ENCODE data around the gene ATXN7L2.

The ATXN7L2 gene

DNA sequence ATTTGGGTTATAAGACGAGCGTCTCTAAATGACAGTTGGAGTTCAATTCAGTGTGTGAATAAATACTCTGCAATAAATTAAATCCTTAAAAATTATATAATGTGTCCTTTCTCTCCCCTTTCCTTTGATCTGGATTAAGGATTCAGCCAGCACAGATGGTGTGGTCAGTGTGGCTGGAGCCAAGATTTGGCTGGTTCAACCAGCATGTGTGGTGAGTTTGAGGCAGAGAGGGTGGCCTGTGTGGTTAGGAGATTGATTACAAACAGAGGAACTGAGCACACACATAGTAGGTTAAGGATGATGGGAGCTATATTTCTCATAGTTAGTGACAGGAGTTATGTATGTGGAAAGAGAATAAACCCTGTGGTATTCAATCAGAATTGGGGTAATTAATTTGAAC, 40.0 kb downstream of the ATXN7L2 start:
- no peak for DNase-seq (ENCODE audit: low read depth)

DNA sequence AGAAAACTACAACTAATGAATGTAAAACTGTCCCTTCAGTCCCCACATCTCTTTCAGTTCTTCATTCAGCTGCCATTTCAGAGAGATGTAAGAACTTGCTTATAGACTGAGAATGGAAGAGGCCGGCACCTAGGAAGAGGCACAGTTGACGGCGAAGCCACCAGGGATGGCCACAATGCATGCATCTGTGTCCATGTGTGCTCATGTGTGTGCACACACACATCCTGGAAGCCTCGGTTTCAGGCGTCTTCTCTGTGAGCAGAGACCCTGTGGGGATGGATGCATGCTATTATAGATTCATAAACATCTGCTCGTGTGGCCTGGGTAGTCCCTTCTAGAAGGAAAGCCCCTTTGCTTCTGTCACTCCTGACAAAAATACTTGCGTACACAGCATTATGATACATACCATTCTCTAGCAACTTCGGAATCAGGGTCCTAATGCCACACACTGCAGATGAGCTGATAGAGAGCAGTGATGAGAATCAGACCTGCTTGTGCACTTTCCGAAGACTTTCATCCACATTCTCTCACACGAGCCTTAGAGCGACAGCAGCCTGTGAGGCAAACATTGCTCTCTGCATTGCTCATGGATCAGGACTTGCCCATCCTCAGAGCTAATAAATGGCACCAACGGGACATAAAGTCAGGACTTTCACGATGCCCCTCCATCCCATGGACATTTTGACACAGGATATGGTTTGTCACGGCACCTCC, 43.5 kb downstream of the ATXN7L2 start:
- no peak for DNase-seq (ENCODE audit: low read depth)

DNA sequence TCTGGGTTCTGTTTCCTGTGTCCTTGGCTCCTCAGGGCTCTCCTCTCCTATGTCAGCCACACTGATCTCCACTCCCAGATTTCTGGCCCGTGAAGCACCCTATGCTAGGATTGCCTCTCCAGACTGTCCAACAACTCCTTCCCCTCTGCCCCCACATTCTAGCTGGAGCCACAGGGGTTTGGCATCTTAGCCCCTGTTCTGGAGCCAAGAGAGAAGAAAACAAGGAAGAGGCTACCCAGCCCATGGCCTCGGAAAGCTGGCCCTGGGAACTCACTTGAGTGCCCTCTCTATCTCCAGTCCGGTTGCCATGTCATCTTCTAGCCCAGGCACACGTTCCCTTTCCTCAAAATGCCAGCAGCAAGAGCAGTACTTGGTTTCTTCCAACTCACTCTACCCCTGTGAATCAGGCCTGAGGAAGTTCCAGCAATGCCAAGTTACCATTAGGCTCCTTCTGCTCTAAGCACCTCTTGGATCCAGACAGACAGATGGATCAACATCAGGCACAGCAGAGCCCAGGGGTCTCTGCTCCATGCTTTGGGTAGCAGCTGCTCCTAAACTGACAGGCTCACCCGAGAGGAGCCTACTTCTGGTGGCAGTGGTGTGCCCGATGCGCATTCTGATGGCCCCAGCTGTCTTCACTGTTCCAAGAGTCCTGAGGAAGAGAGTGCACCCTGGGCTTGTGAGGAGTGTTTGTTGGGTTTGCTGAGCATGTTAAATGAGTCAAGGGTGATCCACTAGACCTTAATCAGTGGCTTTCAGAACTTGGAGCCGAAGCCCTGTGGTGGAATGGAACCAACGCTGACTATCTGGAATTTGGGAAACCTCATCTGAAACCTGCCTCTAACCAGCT, 44.4 kb downstream of the ATXN7L2 start:
- no peak for DNase-seq (ENCODE audit: low read depth)

DNA sequence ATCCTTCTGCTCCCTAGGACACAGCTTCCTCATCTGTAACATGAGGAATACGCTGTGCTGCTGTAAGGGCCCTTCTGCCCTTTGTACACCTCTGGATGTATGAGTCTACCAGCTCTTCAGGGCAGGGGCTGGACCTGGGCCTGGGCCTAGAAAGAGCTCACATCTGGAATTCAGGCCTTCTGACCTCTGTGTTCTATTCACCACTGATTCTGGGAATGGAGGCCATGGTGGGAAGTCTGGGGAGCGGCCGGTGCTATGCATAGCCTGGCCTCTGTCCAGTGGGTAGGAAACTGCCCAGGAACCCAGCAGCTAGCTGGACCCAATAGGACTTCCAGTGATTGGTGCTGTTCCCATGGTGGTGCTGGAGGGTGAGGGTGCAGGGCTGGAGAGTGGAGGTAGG, 45.0 kb downstream of the ATXN7L2 start:
- no peak for DNase-seq (ENCODE audit: low read depth)

DNA sequence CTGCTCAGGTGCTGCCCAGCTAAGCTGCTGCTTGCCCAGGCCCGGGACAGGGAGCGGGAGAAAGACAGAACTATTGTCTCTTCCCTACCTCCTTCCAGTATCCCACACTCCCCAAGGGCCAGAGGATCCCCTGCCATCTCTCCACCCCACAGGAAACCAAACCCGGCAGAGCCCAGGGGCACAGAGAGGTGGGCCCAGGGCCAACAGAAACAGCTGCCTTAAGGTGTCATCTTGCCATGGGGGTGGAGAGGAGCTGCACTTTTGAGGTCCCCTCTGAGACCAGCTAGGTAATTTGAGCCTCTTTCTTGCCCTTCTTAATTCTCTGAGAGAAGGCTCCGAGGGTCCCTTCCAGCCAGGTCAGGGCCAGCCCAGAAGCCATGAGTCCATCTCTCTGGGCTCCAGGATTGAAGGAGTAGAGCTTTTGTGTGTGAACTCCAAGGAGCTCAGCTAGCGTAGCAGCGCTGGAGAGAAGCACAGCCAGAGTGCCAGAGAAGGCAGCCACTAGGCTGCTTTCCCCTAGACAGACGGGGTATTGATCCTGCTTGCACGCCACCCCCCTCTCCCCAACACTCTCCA, 46.3 kb downstream of the ATXN7L2 start:
- DNase-seq (ENCODE audit: low read depth): no peak

DNA sequence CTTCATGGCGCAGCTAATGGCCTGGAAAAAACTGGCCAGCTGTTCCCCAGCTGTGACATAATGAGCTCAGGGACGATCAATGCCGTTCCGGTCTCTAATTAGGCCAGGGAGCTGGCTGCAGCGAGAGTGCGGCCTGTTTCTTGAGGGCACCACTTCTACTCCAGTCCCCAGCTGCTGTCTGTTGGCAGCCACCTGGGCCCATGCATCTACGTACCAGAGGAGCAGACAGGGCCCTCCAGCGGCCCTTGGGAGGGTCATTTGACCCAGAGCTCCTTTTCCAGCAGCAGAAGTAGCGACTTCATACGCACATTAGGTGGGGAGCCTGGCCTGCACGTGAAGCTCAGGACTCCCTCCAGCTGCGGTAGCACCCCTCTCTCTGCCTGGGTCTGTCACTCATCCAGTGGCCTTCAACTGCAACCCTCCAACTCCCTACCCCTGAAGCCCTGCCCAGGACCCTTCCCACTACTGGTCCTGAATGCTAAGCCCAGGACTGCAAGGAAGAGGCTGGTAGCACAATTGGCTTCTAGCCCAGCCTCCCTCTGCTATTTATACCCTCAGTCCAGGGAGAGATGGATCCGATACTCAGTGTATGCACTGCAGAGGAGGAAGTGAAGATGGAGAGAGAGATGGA, 46.9 kb downstream of the ATXN7L2 start:
- no peak for DNase-seq (ENCODE audit: low read depth)

DNA sequence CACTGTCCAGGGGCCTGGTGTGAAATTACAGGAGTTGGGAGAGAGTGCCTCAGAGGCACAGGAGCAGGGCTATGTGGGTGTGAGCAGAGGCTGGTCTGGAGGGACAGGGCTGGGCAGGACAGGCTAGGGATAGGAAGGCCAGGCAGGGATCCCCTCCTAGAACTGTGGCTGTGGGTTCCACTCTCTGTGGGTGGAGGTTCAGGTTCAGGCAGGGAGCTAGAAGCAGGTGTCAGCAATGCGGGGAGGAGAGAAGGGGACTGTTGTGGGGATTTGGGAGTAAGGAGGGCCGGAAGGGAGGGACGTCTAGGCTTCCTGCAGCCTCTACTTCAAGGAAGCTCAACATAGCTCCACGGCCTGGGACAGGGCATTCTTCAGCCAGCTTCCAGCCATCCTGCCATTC, 47.7 kb downstream of the ATXN7L2 start:
- no peak for DNase-seq (ENCODE audit: low read depth)

DNA sequence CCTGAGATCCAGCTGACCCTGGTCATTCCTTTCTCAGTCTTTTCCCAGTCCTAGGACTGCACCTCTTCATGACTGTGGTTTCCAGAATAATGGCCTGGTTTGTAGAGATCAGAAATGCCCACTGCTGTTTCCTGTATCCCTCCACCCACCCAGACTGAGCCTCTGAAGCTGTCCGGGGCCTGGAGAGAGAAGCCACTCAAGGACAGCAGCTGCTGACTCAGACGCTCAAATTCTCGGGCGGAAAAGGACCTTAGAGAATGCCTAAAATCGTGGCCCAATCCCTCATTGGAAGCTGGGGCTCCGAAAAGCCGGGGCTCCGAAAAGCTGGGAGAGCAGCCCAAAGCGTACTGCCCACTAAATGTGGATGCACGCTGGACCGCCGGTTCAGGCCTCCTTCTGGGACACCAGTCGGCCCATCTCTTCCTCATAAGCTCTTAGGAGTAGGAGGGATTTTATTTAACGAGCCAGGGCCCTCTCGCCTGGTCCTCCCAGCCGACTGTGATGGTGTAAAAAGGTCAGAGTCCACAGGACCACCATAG, 48.2 kb downstream of the ATXN7L2 start:
- no peak for DNase-seq (ENCODE audit: low read depth)

DNA sequence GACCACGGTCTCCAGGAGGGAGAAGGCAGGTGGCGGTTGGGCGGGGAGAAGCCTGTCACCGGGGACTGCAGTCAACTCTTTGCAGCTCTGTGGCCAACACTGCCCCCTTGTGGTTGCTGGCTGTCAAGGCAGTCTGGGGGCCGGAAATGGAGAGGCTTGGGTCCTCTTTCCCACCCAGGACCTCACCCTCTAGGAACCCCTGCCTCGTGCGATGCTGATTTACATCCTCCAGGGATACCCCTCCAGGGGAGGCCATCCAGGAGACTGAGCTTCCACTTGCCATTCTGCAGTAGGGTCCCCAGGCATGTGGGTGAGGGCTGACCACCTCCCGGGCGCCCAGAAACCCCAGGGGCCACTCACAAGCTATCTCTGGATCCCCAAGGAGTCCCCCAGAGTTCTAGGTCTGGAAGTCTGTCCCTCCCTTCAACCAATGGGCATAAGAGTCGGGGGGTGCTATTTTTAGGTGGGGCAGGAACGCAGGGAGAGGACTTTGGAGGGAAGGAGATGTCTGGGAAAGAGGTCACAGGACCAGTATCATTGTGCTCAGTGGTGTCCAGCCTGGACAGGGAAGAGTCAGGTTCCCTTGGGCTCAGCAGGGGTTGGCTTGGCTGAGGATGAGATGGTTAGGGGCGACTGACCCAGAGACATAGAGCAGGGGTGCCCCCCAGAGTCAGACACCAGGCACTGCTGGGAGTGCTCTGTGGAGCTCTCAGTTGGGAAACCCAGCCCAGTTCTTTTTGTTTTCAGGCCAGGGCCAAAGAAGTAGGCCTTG, 48.8 kb downstream of the ATXN7L2 start:
- DNase-seq (ENCODE audit: low read depth): peak; percentile 92

DNA sequence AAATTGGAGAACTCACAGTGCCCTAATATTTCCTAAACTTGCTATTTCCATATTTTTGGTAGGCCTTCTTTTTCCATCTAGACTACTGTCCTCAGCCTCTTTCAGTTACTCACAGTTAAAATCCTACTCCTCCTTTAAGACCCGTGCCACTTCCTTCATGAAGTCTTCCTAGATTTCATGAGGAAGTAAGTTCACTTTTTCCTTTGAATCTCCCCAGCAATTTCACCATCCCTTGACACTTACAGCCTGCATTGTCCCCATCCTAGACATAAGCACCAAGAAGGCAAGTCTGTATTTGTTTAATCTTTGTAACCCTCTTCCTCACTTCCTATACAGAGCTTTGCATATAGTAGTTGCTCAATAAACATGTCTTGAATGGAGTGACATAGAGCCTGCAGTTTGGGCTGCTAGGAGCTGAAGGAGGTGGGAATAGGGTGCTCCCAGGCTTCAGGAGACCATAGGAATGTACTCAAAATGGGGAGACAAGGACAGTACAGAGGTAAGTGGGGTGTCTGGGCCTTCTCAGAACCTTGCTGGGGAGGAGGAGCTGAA, 50.7 kb downstream of the ATXN7L2 start:
- no peak for DNase-seq (ENCODE audit: low read depth)

DNA sequence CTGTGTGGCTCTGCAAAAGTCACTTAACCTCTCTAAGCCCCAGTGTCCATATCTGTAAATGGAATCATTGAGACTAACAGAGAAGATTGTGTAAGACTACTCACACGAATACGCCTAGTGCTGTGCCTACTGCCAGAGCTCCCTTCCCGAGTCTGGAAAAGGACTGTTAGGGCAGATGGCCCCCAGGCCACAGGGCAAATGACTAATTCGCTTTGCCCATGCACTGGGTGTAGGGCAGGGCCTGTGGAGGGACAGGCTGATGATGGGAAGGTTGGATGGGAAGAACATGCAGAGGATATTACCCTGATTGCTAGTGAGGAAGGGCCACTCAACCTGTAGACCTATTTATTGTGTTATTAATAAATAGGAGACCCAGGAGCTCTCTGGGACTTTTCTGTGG, 51.8 kb downstream of the ATXN7L2 start:
- no peak for DNase-seq (ENCODE audit: low read depth)

DNA sequence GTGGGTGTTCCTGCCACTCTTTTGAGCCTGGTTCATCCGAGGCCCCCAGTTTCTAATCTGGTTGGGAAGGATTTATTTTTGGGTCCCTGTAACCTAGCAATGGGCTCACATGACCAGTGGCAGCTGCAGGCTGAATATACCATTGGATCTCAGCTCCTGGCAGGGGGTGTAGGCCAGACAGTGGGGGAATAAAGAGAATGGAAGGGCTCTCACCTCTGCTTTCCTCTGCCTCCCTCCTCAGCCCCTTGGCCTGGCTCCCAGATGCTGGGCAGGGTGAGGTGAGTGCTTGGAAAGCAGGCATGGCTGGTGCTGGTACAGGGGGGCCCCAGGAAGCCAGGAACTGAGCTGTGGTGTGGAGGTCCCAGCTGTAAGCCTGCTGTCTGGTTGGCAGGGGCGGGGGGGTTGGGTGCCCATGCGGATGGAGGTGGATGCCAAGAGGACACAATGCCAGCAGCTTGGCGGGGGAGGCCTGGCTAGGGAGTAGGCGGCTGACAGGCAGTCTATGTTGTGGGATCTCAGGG, 52.3 kb downstream of the ATXN7L2 start:
- DNase-seq (ENCODE audit: low read depth): no peak

DNA sequence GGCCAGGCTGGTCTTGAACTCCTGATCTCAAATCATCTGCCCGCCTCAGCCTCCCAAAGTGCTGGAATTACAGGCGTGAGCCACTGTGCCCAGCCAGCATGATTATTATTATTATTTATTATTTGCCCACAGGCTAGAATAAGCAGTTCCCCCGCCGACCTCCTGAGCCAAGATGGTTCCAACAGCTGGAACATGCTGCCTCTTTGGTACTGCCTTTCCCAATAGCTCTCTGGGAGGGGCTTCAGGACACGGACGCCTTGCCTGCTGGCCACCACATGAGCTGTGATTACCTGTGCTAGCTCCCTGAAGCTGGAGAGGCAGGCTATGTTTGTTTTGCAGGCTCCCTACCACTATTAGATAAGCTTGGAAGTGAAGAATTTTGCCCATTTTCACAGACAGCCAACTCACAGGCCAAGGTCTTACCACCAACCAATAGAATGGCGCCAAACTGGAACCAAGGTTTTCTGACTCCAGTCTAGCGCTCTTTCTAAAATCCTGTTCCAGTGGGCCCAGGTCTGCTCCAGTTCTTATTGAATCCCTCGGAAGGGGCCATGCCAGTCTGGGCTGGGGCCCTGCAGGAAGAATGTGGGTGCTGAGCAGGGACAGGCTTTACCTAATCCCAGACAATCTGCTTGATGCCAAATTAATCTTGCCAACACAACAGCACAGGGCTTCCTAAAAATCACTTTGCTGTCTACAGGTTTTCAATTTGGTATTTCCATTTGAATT, 53.9 kb downstream of the ATXN7L2 start:
- no peak for DNase-seq (ENCODE audit: low read depth)

DNA sequence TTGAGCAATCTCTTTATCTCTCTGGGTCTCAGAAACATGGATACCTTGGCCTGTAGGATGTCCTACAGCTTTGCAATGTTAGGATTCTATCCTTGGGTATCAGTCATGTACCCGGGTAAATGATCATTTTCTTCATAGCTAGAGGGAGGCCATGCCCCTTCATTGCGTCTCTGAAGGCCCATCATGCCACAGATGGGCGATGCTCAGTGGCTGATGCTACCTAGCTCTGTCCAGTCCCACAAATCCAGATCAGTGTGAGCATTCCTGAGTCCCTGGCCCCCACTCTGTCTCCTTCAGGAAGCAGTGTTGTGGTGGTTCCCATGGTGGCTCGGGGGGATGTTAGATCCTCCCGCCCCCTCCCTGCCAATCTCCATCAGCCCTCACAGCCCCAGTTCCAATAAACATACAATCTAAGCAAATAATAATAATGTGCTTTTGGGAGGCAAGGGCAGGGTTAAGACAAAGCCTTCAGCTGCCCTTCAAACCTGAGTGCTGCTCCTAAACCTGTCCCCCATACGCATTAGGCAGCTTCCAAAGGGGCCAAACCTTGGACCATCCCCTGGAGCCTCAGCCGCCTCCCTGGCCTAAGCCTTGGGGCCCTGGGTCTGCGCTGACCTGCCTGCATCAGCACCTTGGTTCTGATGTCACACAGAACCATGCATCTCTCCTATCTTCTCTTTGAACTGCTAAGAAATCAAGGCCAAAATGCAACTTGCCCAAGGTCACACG, 55.3 kb downstream of the ATXN7L2 start:
- no peak for DNase-seq (ENCODE audit: low read depth)

DNA sequence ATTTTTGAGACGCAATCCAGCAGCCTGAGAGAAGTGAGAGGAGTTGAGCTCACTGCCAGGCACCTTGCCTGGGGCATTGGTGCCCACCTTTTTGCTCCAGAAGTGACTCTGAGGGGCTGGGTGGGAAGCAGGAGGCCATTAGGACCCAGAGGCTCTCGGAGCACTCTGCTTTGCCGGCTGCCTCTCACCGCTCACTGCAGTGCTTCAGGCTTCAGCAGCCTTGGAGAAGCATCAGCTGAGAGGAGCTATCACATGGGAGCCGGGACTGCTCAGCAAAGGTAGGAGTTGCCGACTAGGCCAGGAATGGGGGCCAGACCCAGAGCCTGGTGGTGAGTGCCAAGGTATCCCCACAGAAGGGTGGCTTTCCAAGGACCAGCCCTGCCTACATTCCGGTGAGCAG, 56.0 kb downstream of the ATXN7L2 start, which contains the start of gene GPR61:
Gene GPR61 (plus strand): TSS at position 197 of the 400 bp plus-strand sequence. CDS start 3,151 bp downstream, outside the sequence.
- DNase-seq (ENCODE audit: low read depth): no peak

DNA sequence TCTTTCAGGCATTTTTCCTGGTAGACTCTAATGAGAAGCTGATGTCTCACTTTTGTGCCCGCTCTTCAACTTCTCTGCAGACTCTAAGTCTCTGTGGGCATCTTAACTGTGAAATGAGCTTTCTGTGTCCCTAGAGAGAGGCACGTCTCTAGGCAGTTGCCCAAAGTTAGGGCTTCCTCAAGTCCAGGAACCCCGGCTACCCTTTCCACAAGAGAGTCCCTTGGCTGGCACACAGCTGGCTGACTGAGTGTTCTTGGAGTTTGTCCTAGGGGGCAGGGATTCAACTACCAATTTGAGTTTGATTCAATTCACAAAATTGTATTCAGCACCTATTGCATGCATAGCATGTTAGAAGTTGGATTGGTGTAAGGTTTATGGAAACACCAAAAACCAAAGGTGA, 57.4 kb downstream of the ATXN7L2 start:
- DNase-seq (ENCODE audit: low read depth): no peak

Measured in stimulated activated CD8-positive, alpha-beta memory T cell treated with anti-CD3 and anti-CD28 coated beads, Interleukin-7, amount 100 ng/mL, for 24 hours (primary cell).